Measurements from ENCODE around the gene LHX3.

DNA sequence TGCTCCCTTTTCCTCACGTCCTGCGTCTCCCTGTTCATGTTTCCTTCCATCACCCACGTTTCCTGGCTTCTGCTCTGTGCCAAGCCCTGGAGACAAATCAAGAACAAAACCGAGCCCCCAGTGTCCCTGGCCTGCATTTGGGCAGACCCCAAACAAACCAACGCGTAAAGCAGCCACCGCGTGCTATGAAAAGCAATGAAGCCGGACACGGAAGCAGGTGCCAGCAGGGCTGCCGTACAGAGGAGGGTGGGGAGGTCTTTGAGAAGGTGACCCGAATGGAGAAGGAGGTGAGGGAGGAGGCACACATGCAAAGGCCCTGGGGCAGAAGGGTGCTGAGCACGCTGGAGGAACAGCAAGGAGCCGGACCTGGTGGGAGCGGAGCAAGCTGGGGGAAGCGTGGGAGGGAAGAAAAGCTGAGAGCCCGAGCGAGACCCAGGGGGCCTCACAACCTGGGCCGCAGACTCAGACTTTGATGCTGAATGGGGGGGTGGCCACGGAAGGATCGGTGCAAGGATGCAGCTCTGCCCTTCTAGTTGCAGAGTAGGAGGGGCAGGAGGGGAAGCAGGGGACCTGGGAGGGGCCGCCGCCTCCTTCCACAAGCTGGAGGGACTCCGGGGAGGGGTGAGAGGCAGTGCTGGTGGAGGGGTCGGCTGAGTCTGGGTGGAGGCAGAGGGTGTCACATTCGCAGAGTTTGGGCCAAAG is 42.1 kb upstream of the LHX3 start:
- TF ChIP-seq, protein P1, sequence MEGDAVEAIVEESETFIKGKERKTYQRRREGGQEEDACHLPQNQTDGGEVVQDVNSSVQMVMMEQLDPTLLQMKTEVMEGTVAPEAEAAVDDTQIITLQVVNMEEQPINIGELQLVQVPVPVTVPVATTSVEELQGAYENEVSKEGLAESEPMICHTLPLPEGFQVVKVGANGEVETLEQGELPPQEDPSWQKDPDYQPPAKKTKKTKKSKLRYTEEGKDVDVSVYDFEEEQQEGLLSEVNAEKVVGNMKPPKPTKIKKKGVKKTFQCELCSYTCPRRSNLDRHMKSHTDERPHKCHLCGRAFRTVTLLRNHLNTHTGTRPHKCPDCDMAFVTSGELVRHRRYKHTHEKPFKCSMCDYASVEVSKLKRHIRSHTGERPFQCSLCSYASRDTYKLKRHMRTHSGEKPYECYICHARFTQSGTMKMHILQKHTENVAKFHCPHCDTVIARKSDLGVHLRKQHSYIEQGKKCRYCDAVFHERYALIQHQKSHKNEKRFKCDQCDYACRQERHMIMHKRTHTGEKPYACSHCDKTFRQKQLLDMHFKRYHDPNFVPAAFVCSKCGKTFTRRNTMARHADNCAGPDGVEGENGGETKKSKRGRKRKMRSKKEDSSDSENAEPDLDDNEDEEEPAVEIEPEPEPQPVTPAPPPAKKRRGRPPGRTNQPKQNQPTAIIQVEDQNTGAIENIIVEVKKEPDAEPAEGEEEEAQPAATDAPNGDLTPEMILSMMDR (IDR thresholded peaks at IDR 0.05): no peak
- no peak for TF ChIP-seq POLR2A (IDR thresholded peaks at IDR 0.05)
